C4-2B (cell line): Measurements from ENCODE around the gene PPP1R13B.

Source experiments
- CTCF ChIP-seq: fragments of 450-650 bp; conservative IDR thresholded peaks from 2 replicates; pipeline ENCODE4 v1.5.1; 2017; ENCODE audit warnings: mild to moderate bottlenecking
- ZFX ChIP-seq: fragments of 450-650 bp; IDR thresholded peaks from 2 replicates; pipeline ENCODE4 v1.6.1; 2017

GRCh38 chr14:103705504-103706284 lies 141.7 kb downstream of the PPP1R13B start:
- TF ChIP-seq CTCF (no peak), ZFX (no peak)
